Vagina (tissue), 2 donors: ENCODE data around the gene COL9A3. TPM values are rescaled to one million over a fixed set of nuclear protein-coding genes. Genes with fewer than 3 reads are reported as not detected.

Experiments
- DNase-seq, 2 donors: peaks; one replicate each; pipeline ENCODE4 v3.0.0-alpha.2; 2017; ENCODE audit errors: extremely low spot score in 2 of 2
- H3K27ac ChIP-seq: fragments of 200-600 bp; sonication (generic); one replicate; pipeline ENCODE4 v1.5.1; 2019
- H3K27me3 ChIP-seq: fragments of 200-600 bp; sonication (generic); one replicate; pipeline ENCODE4 v1.5.1; 2019
- H3K36me3 ChIP-seq, 2 donors: fragments of 200-600 bp; sonication (generic); one replicate each; pipeline ENCODE4 v1.5.1; 2017 to 2019
- H3K4me1 ChIP-seq: fragments of 200-600 bp; sonication (generic); one replicate; pipeline ENCODE4 v1.5.1; 2019
- H3K4me3 ChIP-seq, 2 donors: fragments of 200-600 bp; sonication (generic); 1 replicate in 1 of 2; 2 replicates in 1 of 2; pipeline ENCODE4 v1.5.1; 2016 to 2019
- H3K9me3 ChIP-seq: fragments of 200-600 bp; sonication (generic); one replicate; pipeline ENCODE4 v1.5.1; 2019
- CTCF ChIP-seq, 3 experiments: fragments of 450-650 bp in 2 of 3; fragments of 200-600 bp in 1 of 3; sonication (generic) in 1 of 3; IDR thresholded peaks; one replicate each; pipeline ENCODE4 v1.5.1; 2017 to 2019; ENCODE audit warnings: antibody characterized with exemption in 3 of 3, mild to moderate bottlenecking in 2 of 3, moderate library complexity in 2 of 3
- POLR2A ChIP-seq, 2 donors: fragments of 450-650 bp; IDR thresholded peaks; one replicate each; pipeline ENCODE4 v1.6.1; 2017; ENCODE audit warnings: antibody characterized with exemption in 2 of 2, mild to moderate bottlenecking in 2 of 2, moderate library complexity in 2 of 2
- POLR2AphosphoS5 ChIP-seq, 2 donors: sonication (generic); formaldehyde crosslinking; IDR thresholded peaks; one replicate each; pipeline ENCODE4 v1.9.0; 2017; ENCODE audit warnings: antibody characterized with exemption in 2 of 2, mild to moderate bottlenecking in 2 of 2, low read depth in 1 of 2; ENCODE audit not compliant: insufficient read depth in 1 of 2
- intact Hi-C: fragments of 100-400 bp; cut with DNase I; formaldehyde crosslinking; loops from one replicate; pipeline ENCODE4 v1.15.1; 2023
- total RNA-seq: library from RNA; depleted of rRNA; stranded (reverse); fragments of >200 nt; gene quantifications from one replicate; pipeline ENCODE4 v1.2.3, GENCODE V29; 2016

COL9A3 gene
- total RNA-seq, 1 donor from 2014 or later = 1.2 TPM

GRCh38 chr20:62885046-62885895, 68.4 kb downstream of the COL9A3 start:
- H3K36me3 ChIP-seq = peaks cover 4 to 25% of the 10 kb centered on the region in 2 donors
- H3K4me3 ChIP-seq = no peak overlapping the region
- H3K4me1 ChIP-seq = no peaks in the 10 kb centered on the region
- TF ChIP-seq POLR2A (IDR thresholded peaks at IDR 0.05) = no peak
- TF ChIP-seq POLR2AphosphoS5 (IDR thresholded peaks at IDR 0.05; ENCODE audit: insufficient read depth in 1 of 2, low read depth in 1 of 2) = no peak
- no peak for TF ChIP-seq CTCF (IDR thresholded peaks at IDR 0.05)
- H3K9me3 ChIP-seq = no peaks in the 10 kb centered on the region
- no peak for DNase-seq
- no peak overlapping the region for H3K27ac ChIP-seq
- H3K27me3 ChIP-seq = no peaks in the 10 kb centered on the region
- intact Hi-C loops = no loop called here

- H3K4me1 ChIP-seq = no peaks in the 10 kb centered on the region
- H3K9me3 ChIP-seq = no peaks in the 10 kb centered on the region
- H3K4me3 ChIP-seq = no peak overlapping the region
- no peak for TF ChIP-seq POLR2AphosphoS5 (IDR thresholded peaks at IDR 0.05; ENCODE audit: insufficient read depth in 1 of 2, low read depth in 1 of 2)
- TF ChIP-seq POLR2A (IDR thresholded peaks at IDR 0.05) = no peak
- TF ChIP-seq CTCF (IDR thresholded peaks at IDR 0.05) = no peak
- no peak for DNase-seq
- intact Hi-C loops = no loop called here
- H3K27me3 ChIP-seq = no peaks in the 10 kb centered on the region
- no peak overlapping the region for H3K27ac ChIP-seq
- peaks cover 5 to 34% of the 10 kb centered on the region in 2 donors for H3K36me3 ChIP-seq
These were observed 69.3 kb downstream of the COL9A3 start for GRCh38 chr20:62885896-62886708.

- no peaks in the 10 kb centered on the region for H3K4me1 ChIP-seq
- no peak for TF ChIP-seq POLR2A (IDR thresholded peaks at IDR 0.05)
- H3K4me3 ChIP-seq = no peak overlapping the region
- H3K9me3 ChIP-seq = no peaks in the 10 kb centered on the region
- H3K36me3 ChIP-seq = peaks cover 5 to 40% of the 10 kb centered on the region in 2 donors
- H3K27me3 ChIP-seq = no peaks in the 10 kb centered on the region
- no peak overlapping the region for H3K27ac ChIP-seq
- intact Hi-C loops = no loop called here
- no peak for DNase-seq
These were observed 69.8 kb downstream of the COL9A3 start for GRCh38 chr20:62886709-62887058.

- Histone ChIP-seq H3K27me3 (no peaks in the 10 kb centered on the region), H3K9me3 (no peaks in the 10 kb centered on the region), H3K36me3 (peaks cover 5 to 46% of the 10 kb centered on the region in 2 donors), H3K27ac (no peak overlapping the region), H3K4me1 (no peaks in the 10 kb centered on the region), H3K4me3 (no peak overlapping the region)
- intact Hi-C loops = no loop called here
- DNase-seq = no peak
- TF ChIP-seq POLR2AphosphoS5 (IDR thresholded peaks at IDR 0.05; ENCODE audit: insufficient read depth in 1 of 2, low read depth in 1 of 2) = peak in 1 of 2 donors; percentile 33
- TF ChIP-seq POLR2A (IDR thresholded peaks at IDR 0.05) = no peak
These were observed 70.5 kb downstream of the COL9A3 start for GRCh38 chr20:62887152-62887859.

- Histone ChIP-seq H3K4me1 (no peaks in the 10 kb centered on the region), H3K9me3 (no peaks in the 10 kb centered on the region), H3K27ac (no peak overlapping the region), H3K4me3 (no peak overlapping the region), H3K36me3 (peaks cover 5 to 51% of the 10 kb centered on the region in 2 donors), H3K27me3 (no peaks in the 10 kb centered on the region)
- intact Hi-C loops = no loop called here
- TF ChIP-seq CTCF (IDR thresholded peaks at IDR 0.05) (no peak), POLR2A (IDR thresholded peaks at IDR 0.05) (no peak), POLR2AphosphoS5 (IDR thresholded peaks at IDR 0.05; ENCODE audit: insufficient read depth in 1 of 2, low read depth in 1 of 2) (no peak)
- DNase-seq = no peak
These were observed 71.0 kb downstream of the COL9A3 start for GRCh38 chr20:62887860-62888239.
